ENCODE results near the gene ABCA7. TPM values are rescaled to one million over a fixed set of nuclear protein-coding genes. Genes with fewer than 3 reads are reported as not detected.
"Not testable (repeated sequence)": the region's sequence is repeated elsewhere in the genome, so short reads cannot be mapped to it uniquely, and the experiment has no call there.

ABCA7 gene
- total and polyA plus RNA-seq, 2 experiments from 2014 or later: 2.1 to 2.6 TPM

- peak within 1 kb of the TSS; percentile 94 for H3K9ac ChIP-seq
- peak; percentile 99 for DNase-seq
- H3K27me3 ChIP-seq (replicated peaks; ENCODE audit: insufficient read depth): no peaks in the 10 kb centered on the region
- peak within 1 kb of the TSS; percentile 67 for H2AFZ ChIP-seq
- peak within 1 kb of the TSS; percentile 85 for H3K4me3 ChIP-seq
- H3F3A ChIP-seq (ENCODE audit: insufficient read depth): peaks cover 17% of the 10 kb centered on the region
- peak within 1 kb of the TSS; percentile 85 for H3K27ac ChIP-seq
- TF ChIP-seq EZH2 (IDR thresholded peaks at IDR 0.05; ENCODE audit: insufficient read depth, poor library complexity, severe bottlenecking): no peak
- TF ChIP-seq EZH2phosphoT487 (IDR thresholded peaks at IDR 0.05; ENCODE audit: insufficient read depth, low read depth): no peak
- H3K79me2 ChIP-seq (ENCODE audit: insufficient read depth): peaks cover 50% of the 10 kb centered on the region
- no peaks in the 10 kb centered on the region for H3K9me2 ChIP-seq (ENCODE audit: insufficient read depth)
- H4K20me1 ChIP-seq (ENCODE audit: insufficient read depth): no peaks in the 10 kb centered on the region; the same call in 1 of the 2 replicates
- in situ Hi-C loops (cut with MboI): no loop called here
- WGBS, 2 experiments (ENCODE audit: low coverage in 1 of 2, low lambda C conversion rate in 2 of 2, missing lambda C conversion rate in 2 of 2): 2 to 3% methylated on average over 42 to 58 of the region's 68 CpGs
- H3K9me3 ChIP-seq (ENCODE audit: low read depth): no peaks in the 10 kb centered on the region
- H3K36me3 ChIP-seq (ENCODE audit: low read depth): no peaks in the 10 kb centered on the region
- H3K4me2 ChIP-seq (ENCODE audit: unreplicated experiment): peak within 1 kb of the TSS; percentile 92
- peaks cover 33% of the 10 kb centered on the region for H3K4me1 ChIP-seq (ENCODE audit: insufficient read depth)
These were observed 19.0 kb upstream of the ABCA7 start, which contains the start of gene TMEM259 for GRCh38 chr19:1020868-1021425. TSS of gene TMEM259 (minus strand) at chr19:1021123. CDS start at chr19:1020996, 127 bp downstream.

GRCh38 chr19:1023883-1024188 lies 16.1 kb upstream of the ABCA7 start:
- H3K4me1 ChIP-seq (ENCODE audit: insufficient read depth); H4K20me1 ChIP-seq (ENCODE audit: insufficient read depth); H3K27ac ChIP-seq; DNase-seq; in situ Hi-C loops (cut with MboI); H3K27me3 ChIP-seq (replicated peaks; ENCODE audit: insufficient read depth); H3K9me3 ChIP-seq (ENCODE audit: low read depth); H3K9me2 ChIP-seq (ENCODE audit: insufficient read depth); H3K9ac ChIP-seq; H3K4me2 ChIP-seq (ENCODE audit: unreplicated experiment); H3K4me3 ChIP-seq; H3K36me3 ChIP-seq (ENCODE audit: low read depth); H2AFZ ChIP-seq: not testable (repeated sequence)
- peaks cover 17% of the 10 kb centered on the region for H3F3A ChIP-seq (ENCODE audit: insufficient read depth)
- WGBS, 2 experiments (ENCODE audit: low coverage in 1 of 2, low lambda C conversion rate in 2 of 2, missing lambda C conversion rate in 2 of 2): 37 to 45% methylated on average over 5 of the region's 5 CpGs
- peaks cover 49% of the 10 kb centered on the region for H3K79me2 ChIP-seq (ENCODE audit: insufficient read depth)

- H3K27ac ChIP-seq; H3K4me3 ChIP-seq; H3K9me3 ChIP-seq (ENCODE audit: low read depth); DNase-seq; H4K20me1 ChIP-seq (ENCODE audit: insufficient read depth); H2AFZ ChIP-seq; H3K4me2 ChIP-seq (ENCODE audit: unreplicated experiment); H3K9me2 ChIP-seq (ENCODE audit: insufficient read depth); H3K27me3 ChIP-seq (replicated peaks; ENCODE audit: insufficient read depth); H3K4me1 ChIP-seq (ENCODE audit: insufficient read depth); H3K36me3 ChIP-seq (ENCODE audit: low read depth); in situ Hi-C loops (cut with MboI); H3K9ac ChIP-seq: not testable (repeated sequence)
- H3F3A ChIP-seq (ENCODE audit: insufficient read depth): peaks cover 17% of the 10 kb centered on the region
- 81 to 84% methylated on average over 6 of the region's 6 CpGs for WGBS, 2 experiments (ENCODE audit: low coverage in 1 of 2, low lambda C conversion rate in 2 of 2, missing lambda C conversion rate in 2 of 2)
- H3K79me2 ChIP-seq (ENCODE audit: insufficient read depth): peaks cover 49% of the 10 kb centered on the region
These were observed 14.8 kb upstream of the ABCA7 start for GRCh38 chr19:1025080-1025479.

- Histone ChIP-seq H3F3A (ENCODE audit: insufficient read depth) (peaks cover 17% of the 10 kb centered on the region), H2AFZ (peak within 1 kb of the TSS; percentile 77), H3K27me3 (replicated peaks; ENCODE audit: insufficient read depth) (no peaks in the 10 kb centered on the region), H3K79me2 (ENCODE audit: insufficient read depth) (peaks cover 51% of the 10 kb centered on the region), H3K4me3 (peak within 1 kb of the TSS; percentile 90), H4K20me1 (ENCODE audit: insufficient read depth) (no peaks in the 10 kb centered on the region; the same call in 1 of the 2 replicates), H3K4me2 (ENCODE audit: unreplicated experiment) (peak within 1 kb of the TSS; percentile 75), H3K9me2 (ENCODE audit: insufficient read depth) (no peaks in the 10 kb centered on the region), H3K4me1 (ENCODE audit: insufficient read depth) (peaks cover 8% of the 10 kb centered on the region; the same call in 1 of the 2 replicates), H3K9ac (peak within 1 kb of the TSS; percentile 96), H3K9me3 (ENCODE audit: low read depth) (no peaks in the 10 kb centered on the region), H3K36me3 (ENCODE audit: low read depth) (no peaks in the 10 kb centered on the region), H3K27ac (peak within 1 kb of the TSS; percentile 69)
- in situ Hi-C loops (cut with MboI): no loop called here
- no peak for TF ChIP-seq EZH2 (IDR thresholded peaks at IDR 0.05; ENCODE audit: insufficient read depth, poor library complexity, severe bottlenecking)
- TF ChIP-seq EZH2phosphoT487 (IDR thresholded peaks at IDR 0.05; ENCODE audit: insufficient read depth, low read depth): no peak
- DNase-seq: peak; percentile 91
- WGBS, 2 experiments (ENCODE audit: low coverage in 1 of 2, low lambda C conversion rate in 2 of 2, missing lambda C conversion rate in 2 of 2): 9 to 12% methylated on average over 33 to 45 of the region's 63 CpGs
These were observed 13.7 kb upstream of the ABCA7 start, which contains the start of gene CNN2 for GRCh38 chr19:1025960-1026782. TSS of gene CNN2 (plus strand) at chr19:1026608. CDS start at chr19:1026662, 54 bp downstream.
